A172 (cell line): Measurements from ENCODE around the gene KRTAP12-1. TPM values are rescaled to one million over a fixed set of nuclear protein-coding genes. Genes with fewer than 3 reads are reported as not detected.

Experiments
- DNase-seq: peaks from one replicate; pipeline ENCODE4 v3.0.0-alpha.2; 2015; ENCODE audit warnings: low spot score
- total RNA-seq: library from RNA; depleted of rRNA; stranded (reverse); fragments of >200 nt; shearing (Covaris generic); gene quantifications from 2 replicates; pipeline ENCODE4 v1.2.3, GENCODE V29; 2014; rRNA removed

The KRTAP12-1 gene
- not detected in 2 replicates for total RNA-seq

GRCh38 chr21:44681861-44682579 is at the start of gene KRTAP12-1:
TSS of gene KRTAP12-1 (minus strand) at chr21:44682163. CDS start at chr21:44682123, 40 bp downstream.
- DNase-seq = no peak

- DNase-seq = no peak
Observed at GRCh38 chr21:44730951-44731579, 49.1 kb upstream of the KRTAP12-1 start.

- DNase-seq = no peak
Observed at GRCh38 chr21:44730028-44730395, 48.0 kb upstream of the KRTAP12-1 start.

- no peak for DNase-seq
Observed at GRCh38 chr21:44729336-44730027, 47.5 kb upstream of the KRTAP12-1 start.

GRCh38 chr21:44728716-44729115 is 46.8 kb upstream of the KRTAP12-1 start:
- no peak for DNase-seq

GRCh38 chr21:44727757-44728156 is 45.8 kb upstream of the KRTAP12-1 start:
- DNase-seq = no peak

- no peak for DNase-seq
Observed at GRCh38 chr21:44727321-44727720, 45.4 kb upstream of the KRTAP12-1 start.

GRCh38 chr21:44726826-44727225 is 44.9 kb upstream of the KRTAP12-1 start:
- no peak for DNase-seq

- no peak for DNase-seq
Observed at GRCh38 chr21:44724926-44725325, 43.0 kb upstream of the KRTAP12-1 start.

GRCh38 chr21:44724196-44724595 is 42.2 kb upstream of the KRTAP12-1 start:
- no peak for DNase-seq

- no peak for DNase-seq
Observed at GRCh38 chr21:44723177-44724131, 41.5 kb upstream of the KRTAP12-1 start.

GRCh38 chr21:44722731-44723130 is 40.8 kb upstream of the KRTAP12-1 start:
- no peak for DNase-seq

- DNase-seq = no peak
Observed at GRCh38 chr21:44720170-44720569, 38.2 kb upstream of the KRTAP12-1 start.

- no peak for DNase-seq
Observed at GRCh38 chr21:44718571-44718970, 36.6 kb upstream of the KRTAP12-1 start.

GRCh38 chr21:44718093-44718492 is 36.1 kb upstream of the KRTAP12-1 start:
- no peak for DNase-seq

GRCh38 chr21:44716984-44717383 is 35.0 kb upstream of the KRTAP12-1 start:
- DNase-seq = no peak

- no peak for DNase-seq
Observed at GRCh38 chr21:44714905-44715304, 32.9 kb upstream of the KRTAP12-1 start.

GRCh38 chr21:44713846-44714245 is 31.9 kb upstream of the KRTAP12-1 start:
- no peak for DNase-seq

GRCh38 chr21:44713130-44713529 is 31.2 kb upstream of the KRTAP12-1 start:
- DNase-seq = no peak

GRCh38 chr21:44712203-44713028 is 30.5 kb upstream of the KRTAP12-1 start:
- no peak for DNase-seq
